NCI-H82 treated with DMSO at 0.1 percent for 48 hours (cell line): ENCODE measurements around the gene CCDC198.

ENCODE experiments used
- DNase-seq: peaks from one replicate; lab custom pipeline; 2025; ENCODE audit not compliant: unreplicated experiment; lab: John Stamatoyannopoulos, UW

The CCDC198 gene, protein sequence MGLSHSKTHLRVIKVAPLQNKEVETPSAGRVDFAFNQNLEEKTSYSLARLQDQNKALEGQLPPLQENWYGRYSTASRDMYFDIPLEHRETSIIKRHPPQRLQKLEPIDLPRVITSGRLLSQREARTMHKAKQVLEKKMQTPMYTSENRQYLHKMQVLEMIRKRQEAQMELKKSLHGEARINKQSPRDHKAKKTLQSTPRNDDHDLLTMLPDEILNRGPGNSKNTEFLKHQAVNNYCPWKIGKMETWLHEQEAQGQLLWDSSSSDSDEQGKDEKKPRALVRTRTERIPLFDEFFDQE

DNA sequence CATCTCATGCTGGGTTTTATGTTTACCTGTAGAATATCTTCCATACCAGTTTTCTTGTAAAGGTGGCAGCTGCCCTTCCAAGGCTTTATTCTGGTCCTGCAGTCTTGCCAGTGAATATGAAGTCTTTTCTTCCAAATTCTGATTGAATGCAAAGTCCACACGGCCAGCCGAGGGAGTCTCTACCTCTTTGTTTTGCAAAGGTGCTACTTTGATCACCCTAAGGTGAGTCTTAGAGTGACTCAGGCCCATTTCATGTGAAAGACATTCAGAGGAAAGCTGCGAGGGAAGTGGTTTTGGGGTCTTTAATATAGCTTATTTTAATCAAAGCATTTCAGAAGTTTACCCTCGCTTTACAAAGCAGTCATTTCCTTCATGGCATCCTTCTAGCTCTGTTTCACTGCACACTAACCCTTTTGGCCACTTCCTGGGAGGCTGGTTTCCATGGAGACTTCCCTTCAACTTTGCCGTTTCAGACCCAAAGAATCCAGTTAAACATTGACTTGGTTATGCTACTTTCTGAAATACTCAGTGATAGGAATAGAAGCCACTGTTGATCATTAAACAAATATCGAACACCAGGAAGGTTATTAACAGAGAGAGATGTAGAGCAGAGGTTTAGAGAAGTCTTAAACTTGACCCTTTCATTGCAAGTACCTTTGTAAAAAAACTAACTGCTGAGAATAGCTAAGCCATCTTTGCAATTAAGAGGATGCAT, at the start of gene CCDC198:
TSS of gene CCDC198 (minus strand) at position 391 of the 715 bp plus-strand sequence. CDS start at position 249, 142 bp downstream.
- no peak for DNase-seq

DNA sequence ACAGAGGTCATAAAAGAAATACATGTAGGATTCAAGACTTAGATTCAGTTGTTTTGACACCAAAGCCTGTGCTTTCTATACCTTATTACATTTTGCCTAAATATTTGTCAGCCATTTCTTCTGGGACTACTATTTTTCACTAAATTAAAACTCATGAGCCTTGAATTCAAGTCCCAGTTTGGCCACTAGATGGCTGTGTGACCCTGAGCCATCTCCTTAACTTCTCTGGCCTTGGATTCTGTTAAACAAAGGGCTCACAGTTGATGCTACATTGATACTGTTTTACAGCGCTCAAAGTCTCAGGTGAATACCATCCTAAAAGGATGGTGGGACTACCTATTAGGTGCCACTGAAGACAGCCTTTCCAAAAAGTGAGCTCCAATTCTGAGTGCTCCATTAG, 39.6 kb upstream of the CCDC198 start:
- peak; percentile 83 for DNase-seq

DNA sequence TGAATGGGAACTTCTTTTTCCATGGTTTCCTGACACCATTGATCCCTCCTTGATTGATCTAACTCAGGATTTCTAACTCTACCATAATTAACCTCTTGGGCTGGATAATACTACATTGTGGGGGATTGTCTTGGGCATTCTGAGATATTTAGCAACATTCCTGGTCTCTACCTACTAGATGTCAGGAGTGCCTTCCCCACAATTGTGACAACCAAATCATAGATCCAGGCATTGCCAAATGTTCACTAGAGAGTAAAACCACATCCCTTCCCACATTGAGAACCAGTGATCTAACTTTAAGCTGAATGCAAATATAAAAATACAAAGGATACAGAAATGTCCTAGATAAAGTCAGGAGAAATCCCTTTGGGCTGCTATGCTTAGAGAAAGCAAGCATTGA, 36.9 kb upstream of the CCDC198 start:
- DNase-seq: no peak

DNA sequence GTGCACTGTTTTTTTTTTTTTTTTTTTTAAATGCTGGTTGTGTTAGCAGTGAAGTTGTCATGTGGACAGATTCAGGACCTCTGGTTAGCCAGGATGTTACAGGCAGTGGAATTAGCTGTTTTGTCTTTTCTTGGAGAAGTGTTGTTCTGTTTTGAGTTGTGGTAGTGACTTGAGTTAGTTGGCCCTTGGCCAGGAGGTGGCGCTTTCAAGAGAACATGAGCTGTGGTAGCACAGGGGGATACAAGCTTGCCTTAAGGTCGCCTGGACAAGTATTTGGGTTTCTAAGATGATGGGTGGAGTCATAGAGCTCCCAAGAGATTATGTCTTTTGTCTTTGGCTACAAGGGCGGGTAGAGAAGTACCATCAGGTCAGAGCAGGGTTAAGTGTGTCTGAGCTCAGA, 33.3 kb upstream of the CCDC198 start:
- no peak for DNase-seq

DNA sequence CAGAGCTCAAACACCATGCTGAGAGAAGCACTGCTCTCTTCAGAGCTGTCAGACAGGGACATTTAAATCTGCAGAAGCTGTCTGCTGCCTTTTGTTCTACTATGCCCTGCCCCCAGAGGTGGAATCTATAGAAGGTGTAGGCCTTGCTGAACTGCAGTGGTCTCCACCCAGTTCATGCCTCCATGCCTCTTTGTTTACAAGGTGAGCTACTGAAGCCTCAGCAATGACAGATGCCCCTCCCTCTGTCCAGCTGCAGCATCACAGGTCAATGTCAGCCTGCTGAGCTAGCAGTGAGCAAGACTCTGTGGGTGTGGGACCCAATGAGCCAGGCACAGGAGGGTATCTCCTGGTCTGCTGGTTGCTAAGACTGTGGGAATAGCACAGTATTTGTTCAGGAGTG, 25.4 kb upstream of the CCDC198 start:
- DNase-seq: no peak

DNA sequence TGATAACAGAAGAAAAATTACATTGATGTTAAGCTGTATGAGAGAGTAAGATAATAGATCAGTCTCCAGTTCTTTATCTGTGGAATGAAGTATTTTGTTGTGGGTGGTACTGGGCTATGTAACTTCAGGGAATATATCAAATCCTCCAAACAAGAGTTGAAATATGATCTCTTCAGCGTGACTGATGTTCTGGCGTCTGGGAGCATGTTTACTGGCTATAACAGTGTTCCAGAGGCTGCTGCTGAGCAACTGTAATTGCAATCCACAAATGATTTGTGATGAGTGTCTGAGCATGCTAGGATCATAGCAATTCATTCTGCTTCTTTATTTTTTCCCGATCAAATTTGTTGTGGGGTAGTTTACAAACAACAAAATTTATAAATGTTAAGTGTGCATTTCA, 18.6 kb upstream of the CCDC198 start:
- no peak for DNase-seq

DNA sequence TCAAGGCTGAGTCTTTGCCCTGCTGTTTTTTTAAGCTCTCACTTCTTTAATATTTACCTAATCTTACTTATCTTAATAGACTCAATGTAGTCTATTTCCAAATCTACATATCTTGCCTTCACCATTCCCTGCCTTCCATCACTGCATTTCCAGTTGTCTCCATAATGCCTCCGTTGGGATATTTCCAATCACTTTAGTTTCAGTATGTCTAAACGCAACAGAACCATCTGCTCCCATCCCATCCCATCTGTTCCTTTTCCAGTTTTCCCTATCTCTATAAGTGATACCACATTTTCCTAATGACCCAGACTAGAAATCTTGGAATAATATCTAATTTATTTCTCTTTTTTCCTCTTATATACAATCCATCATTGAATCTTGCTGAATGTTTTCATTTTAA, 15.1 kb upstream of the CCDC198 start:
- peak; percentile 77 for DNase-seq

DNA sequence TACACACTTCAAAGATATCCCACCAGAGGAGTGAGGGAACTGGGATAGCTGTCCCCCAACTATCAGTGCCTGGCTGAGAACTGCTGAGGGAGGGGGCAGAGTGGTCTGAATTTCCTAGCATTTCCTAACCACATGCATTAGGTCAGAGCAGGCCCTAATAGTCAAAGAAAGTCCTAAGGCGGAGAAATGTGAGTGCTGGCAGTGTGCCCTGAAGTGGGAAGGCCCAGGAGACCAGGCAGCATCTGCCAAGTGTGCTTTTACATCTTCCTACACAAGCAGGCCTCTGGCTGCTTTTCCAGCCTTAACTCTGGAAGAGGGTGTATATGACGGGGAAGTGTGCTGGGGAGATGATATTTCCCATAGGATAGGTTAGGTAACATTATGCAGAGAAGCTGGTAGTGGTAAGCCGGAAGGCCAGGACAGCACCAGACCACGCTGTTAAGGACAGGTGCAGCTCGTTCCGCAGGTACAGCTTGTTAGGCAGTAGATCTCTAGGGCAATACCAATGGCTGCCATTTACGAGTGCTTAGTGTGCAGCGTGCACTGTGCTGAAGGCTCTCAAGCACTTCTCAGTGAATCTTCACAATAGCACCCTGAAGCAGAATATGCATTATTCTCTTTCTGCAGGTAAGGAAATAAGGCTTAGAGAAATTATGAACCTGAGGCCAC, 9.1 kb upstream of the CCDC198 start:
- DNase-seq: no peak

DNA sequence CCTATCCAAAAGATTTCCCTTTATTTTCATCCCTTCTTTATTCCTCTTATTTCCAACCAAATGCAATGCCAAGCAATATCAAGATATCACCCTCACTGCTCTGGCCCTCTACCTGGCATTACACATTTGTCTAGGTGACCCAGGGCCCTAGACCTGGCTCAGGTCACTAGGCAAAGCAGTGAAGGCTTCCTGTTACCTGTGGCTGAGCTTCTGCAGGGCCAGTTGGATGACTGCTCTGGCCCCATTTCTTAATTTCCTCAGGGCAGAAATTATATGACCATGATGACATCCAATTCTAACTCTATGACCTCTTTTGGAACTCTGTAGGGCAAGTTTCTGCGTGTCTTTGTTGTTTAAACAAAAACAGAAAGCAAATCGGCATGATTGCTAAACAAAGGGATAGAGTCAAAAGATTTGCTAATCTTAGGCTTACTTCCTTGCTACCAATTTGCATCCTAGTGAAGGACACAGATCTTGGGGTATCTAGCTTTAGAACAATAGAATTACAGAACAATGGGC, 7.4 kb upstream of the CCDC198 start:
- no peak for DNase-seq

DNA sequence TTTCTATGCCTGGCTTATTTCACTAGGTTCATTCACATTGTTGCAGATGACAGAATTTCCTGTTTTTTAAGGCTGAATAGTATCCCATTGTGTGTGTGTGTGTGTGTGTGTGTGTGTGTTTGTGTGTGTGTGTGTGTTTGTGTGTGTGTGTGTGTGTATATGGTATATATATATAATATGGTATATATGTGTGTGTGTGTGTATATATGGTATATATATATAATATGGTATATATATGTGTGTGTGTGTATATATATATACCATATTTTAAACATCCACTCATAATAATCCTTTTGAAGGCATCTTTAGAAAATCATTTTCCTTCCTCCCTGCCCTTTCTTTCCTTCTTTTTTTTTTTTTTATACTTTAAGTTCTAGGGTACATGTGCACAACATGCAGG, 5.0 kb upstream of the CCDC198 start:
- DNase-seq: no peak

DNA sequence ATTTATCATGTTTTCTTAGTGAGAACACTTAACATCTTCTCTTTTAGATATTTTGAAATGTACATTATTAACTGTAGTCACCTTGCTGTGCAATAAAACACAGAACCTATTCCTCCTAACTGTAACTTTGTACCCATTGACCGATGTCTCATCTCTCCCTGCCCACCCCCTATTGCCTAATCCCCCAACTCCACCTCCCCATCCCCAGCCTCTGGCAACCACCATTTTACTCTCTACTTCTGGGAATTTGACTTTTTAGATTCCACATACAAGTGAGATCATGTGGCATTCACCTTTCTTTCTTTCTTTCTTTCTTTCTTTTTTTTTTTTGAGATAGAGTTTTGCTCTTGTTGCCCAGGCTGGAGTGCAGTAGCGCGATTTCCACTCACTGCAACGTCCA, 4.4 kb upstream of the CCDC198 start:
- no peak for DNase-seq

DNA sequence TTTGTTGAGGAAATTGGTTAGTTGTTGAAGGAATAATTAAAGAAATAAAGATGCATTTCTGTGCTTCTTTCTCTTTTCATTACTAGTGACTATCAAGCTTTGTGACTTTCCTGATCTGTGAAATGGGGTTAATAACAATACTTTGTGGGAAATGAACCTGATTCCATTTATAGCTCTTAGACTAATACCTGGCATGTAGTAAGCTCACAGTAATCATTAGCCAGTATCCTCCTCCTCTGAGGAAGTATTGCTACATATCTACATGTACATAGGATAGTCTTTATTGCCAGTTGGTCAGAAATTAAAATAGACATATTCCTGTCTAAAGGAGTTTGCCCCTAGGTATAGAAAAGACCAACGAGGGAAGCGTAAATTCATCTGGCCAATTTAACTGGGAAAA, 1.8 kb upstream of the CCDC198 start:
- DNase-seq: no peak

DNA sequence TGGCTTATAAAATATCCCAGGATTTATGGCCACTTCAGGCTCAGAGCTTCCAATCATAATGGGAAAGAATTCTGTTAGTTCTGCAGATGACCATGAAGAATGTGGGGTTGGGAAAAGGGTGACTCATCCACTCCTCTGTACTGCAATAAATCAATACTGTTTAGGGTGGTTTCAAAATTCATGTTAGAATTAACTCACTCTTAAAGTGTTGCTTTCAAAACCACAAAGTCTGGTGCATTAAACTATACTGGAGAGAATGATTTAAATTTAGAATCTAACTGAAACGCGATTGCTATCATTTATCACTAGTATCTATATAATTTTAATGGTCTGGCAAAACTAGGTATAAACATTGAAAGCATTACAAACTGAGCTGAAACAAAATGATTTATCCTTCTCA, 798 bp downstream of the CCDC198 start:
- DNase-seq: no peak

DNA sequence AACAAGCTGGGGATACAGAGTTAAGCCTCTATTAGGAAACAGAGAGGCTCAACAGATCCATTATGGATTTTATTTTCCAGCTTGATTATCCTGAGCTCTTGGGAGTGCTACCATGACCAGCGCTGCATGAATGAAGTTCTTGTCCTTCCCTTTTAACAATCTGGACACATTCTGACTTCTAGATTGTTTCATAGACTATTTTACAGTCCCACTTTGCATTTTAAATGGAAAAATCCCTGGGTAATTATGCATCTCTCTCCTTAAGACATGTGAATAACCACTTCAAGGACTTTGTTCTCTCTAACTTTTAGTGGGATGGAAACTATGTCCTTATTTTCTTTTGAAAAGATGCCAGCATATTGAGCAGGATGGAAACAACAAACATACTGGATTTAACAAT, 2.0 kb downstream of the CCDC198 start:
- DNase-seq: no peak

DNA sequence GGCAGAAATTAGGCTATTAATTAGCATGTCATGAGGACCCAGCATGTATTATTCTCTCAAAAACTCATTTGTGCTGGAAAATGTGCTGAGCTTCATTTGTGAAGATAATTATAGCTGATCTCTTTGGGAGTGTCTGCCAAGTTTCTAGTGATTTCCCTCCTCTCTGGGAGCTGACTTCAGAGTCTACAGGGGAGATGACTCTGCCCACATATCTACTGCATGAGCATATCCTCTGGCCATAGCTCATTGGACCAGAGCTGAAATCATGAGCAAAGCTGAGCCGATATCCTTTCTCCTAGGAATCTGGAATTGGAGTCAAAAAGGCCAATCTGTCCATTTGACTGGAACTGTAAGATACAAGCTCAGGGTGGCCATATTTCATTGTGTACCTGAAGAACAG, 5.9 kb downstream of the CCDC198 start:
- no peak for DNase-seq

DNA sequence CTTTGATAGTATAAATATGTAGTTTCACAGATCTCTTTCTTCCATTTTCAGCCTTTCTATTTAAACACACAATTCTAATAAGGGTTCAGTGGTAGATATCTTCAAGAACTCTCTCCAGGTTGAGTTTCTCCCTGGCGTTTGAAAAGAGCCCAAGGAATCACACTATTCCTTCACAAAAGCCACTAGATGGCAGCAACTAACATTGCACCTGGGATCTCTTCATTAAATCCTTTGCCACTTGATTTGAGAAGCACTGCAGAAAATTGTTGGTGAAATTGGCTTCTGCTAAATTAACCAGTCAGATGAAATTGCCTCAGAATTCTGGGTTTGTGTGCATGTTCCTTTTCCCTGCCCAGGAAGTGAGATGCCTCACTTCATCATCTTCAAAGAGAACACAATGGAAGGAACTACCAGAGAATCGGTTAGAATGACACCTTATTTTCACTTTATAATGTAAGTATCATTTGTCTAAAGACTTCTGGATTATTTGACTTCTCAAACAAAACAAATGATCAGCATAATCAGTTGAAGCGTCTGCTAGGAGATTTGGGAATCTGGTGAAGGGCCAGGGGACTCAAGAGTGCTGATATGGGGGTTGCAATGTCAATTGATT, 6.8 kb downstream of the CCDC198 start:
- peak; percentile 92 for DNase-seq

DNA sequence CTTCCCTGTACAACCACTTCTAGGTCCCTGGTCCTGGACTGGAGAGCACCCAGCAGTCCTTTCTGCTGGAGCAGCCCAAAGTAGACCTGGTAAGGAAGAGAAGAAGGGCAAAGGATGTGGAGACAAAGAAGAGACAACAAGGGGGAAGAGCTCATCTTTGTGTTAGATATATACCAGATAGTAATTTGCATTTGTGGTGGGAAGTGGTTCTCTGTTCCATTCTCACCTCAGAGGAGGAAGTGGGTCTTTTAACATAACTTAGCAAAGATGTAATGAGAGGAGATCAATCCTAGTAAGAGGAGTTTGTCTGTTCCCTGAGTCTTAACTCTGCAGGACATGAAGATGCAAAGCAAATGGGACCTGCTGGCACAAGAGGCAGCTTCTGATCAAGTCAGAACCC, 8.0 kb downstream of the CCDC198 start:
- DNase-seq: no peak

DNA sequence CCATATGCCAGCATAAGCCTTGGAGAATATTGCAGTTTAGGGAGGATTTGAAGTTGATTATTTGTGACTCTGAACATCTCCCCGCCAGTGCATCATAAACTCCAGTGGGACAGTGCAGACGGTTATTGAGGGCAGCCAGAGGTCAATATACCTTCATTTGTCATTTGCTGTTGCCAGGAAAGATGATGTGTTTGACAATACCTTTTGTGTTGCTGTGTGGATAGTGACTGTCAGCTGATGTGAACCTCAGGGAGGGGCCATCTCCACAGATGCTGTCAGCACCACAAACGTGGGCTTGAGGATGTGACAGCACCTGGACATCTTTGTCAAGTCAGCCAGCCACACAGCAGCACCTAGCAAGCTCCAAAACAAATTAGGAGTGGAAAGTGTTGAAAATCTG, 11.5 kb downstream of the CCDC198 start:
- DNase-seq: no peak

DNA sequence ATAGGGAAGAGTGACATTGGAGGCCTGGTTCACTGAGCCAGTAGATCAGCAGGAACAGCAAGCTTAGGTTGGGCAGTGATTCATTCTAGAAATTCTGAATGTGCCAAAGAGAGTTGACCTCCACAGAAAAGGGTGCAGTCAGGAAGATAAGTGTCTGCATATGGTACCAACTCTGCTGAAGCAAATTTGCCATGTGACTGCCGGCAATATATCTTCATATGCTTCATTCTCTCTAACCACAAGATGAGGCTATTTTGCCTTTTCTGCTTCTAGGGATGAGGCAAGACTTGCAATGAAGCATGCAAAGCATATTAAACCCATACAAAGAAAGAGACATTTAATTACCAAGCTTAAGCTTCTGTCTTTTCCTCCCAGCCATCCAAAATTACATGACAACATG, 13.6 kb downstream of the CCDC198 start:
- no peak for DNase-seq

DNA sequence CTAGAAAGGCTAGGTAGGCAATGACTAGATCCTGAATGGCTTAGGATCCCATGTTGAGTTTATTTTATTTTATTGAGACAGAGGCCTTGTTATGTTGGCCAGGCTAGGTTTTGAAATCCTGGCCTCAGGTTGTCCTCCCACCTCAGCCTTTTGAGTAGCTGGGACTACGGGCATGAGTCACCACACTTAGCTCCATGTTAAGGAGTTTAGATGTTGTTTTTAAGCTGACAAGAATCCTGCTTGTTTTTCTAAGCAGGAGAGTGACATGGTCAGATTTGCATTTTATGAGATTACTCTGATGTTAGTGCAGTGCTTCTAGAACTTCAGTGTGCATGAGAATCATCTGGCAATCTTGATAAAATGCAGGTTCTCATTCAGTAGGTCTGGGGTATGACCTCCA, 14.5 kb downstream of the CCDC198 start:
- no peak for DNase-seq

DNA sequence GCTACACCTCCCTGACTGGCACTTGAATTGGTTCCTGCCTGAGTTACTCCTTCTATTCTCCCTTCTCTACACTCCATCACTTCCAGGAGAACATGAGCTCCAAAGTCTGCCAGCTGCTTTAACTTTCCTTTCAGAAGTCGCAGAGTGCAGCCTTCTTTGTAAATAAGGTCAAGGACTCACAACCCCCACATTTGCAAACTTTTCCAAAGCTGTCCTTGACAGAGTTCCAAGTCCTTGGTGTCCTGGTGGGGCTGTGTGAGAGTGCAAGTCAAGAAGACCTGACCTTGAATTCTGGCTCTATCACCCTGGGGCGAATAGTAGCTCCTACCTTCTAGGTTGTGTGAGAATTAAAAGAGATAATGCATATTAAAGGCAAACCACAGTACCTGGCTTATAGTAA, 15.6 kb downstream of the CCDC198 start:
- DNase-seq: no peak

DNA sequence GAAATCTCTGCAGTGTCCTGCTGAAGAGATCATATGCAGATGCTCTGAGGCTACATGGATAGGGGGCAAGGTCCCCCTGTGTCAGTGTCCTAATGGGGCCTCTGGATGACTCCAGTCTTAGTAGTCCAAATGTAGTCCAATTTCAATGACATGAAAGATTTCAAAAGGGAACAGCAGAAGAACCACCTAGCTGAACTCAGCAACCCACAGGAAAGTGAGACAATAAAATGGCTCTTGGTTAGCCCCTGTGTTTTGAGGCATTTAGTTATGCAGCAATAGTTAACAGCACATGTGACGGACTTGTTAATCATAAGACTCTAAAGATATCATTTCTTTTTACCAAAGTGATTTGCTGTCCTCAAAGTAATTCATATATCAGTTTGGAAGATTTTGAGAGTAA, 22.7 kb downstream of the CCDC198 start:
- DNase-seq: no peak
